Karpas-422 (cell line): ENCODE measurements around the gene CDR2L. TPM values are rescaled to one million over a fixed set of nuclear protein-coding genes. Genes with fewer than 3 reads are reported as not detected.
A peak's percentile ranks its signal among the peaks of the same experiment; 100 is the strongest.
"Not testable (repeated sequence)": the region's sequence is repeated elsewhere in the genome, so short reads cannot be mapped to it uniquely, and the experiment has no call there.

Source experiments
- DNase-seq: peaks from one replicate; pipeline ENCODE4 v3.0.0-alpha.2; 2015
- H2AFZ ChIP-seq: fragments of 200-600 bp; sonication (generic); 2 replicates; pipeline ENCODE4 v1.6.1; 2014; ENCODE audit warnings: antibody characterized with exemption, low read length, mixed read lengths
- H3K27ac ChIP-seq: fragments of 200-600 bp; sonication (generic); 2 replicates; pipeline ENCODE4 v1.5.1; 2014; ENCODE audit warnings: mild to moderate bottlenecking, low read length, moderate library complexity
- H3K27me3 ChIP-seq: fragments of 200-600 bp; sonication (generic); 2 replicates; pipeline ENCODE4 v1.6.1; 2014; ENCODE audit warnings: low read length, mixed read lengths
- H3K36me3 ChIP-seq: fragments of 200-600 bp; sonication (generic); 2 replicates; pipeline ENCODE4 v1.6.1; 2014; ENCODE audit warnings: low read length, mixed read lengths; ENCODE audit not compliant: insufficient read depth
- H3K4me1 ChIP-seq: fragments of 200-600 bp; sonication (generic); 2 replicates; pipeline ENCODE4 v1.6.1; 2014; ENCODE audit warnings: mild to moderate bottlenecking, low read length, mixed read lengths
- H3K4me2 ChIP-seq: fragments of 200-600 bp; sonication (generic); 2 replicates; pipeline ENCODE4 v1.6.1; 2014; ENCODE audit warnings: low read length, low read depth, mild to moderate bottlenecking; ENCODE audit not compliant: poor library complexity, severe bottlenecking
- H3K4me3 ChIP-seq: fragments of 200-600 bp; sonication (generic); 2 replicates; pipeline ENCODE4 v1.5.1; 2014; ENCODE audit warnings: mild to moderate bottlenecking, antibody characterized with exemption, low read length, mixed read lengths
- H3K79me2 ChIP-seq: fragments of 200-600 bp; sonication (generic); 2 replicates; pipeline ENCODE4 v1.6.1; 2014; ENCODE audit warnings: mild to moderate bottlenecking, low read length, mixed read lengths
- H3K9ac ChIP-seq: fragments of 200-600 bp; sonication (generic); 2 replicates; pipeline ENCODE4 v1.6.0; 2014; ENCODE audit warnings: low read length
- H3K9me2 ChIP-seq: fragments of 200-600 bp; sonication (generic), shearing (Covaris generic); replicated peaks from 2 replicates; pipeline ENCODE4 v1.6.0; 2014; ENCODE audit warnings: mild to moderate bottlenecking, low read length, moderate library complexity; ENCODE audit not compliant: insufficient read depth
- H3K9me3 ChIP-seq: fragments of 300-700, 200-600 bp; sonication (generic); 2 replicates; pipeline ENCODE4 v1.6.1; 2014; ENCODE audit warnings: low read length, mixed read lengths
- H4K20me1 ChIP-seq: fragments of 200-600 bp; sonication (generic); 2 replicates; pipeline ENCODE4 v1.6.1; 2014; ENCODE audit warnings: mild to moderate bottlenecking, antibody characterized with exemption, low read length, low read depth; ENCODE audit not compliant: insufficient read depth
- total RNA-seq: library from RNA; depleted of rRNA; stranded (reverse); fragments of >200 nt; shearing (Covaris generic); gene quantifications from 2 replicates; pipeline ENCODE4 v1.2.3, GENCODE V29; 2014; ENCODE audit warnings: low replicate concordance

The CDR2L gene
- total RNA-seq, 1 experiment from 2014 or later, result not detected

GRCh38 chr17:75013092-75013559 is 25.7 kb downstream of the CDR2L start:
- Histone ChIP-seq H3K9me3 (no peaks in the 10 kb centered on the region), H3K9me2 (no peaks in the 10 kb centered on the region), H3K4me2 (peak overlapping the region; percentile 82), H2AFZ (no peak overlapping the region), H3K79me2 (peaks cover 25% of the 10 kb centered on the region), H4K20me1 (no peaks in the 10 kb centered on the region), H3K4me3 (peak overlapping the region; percentile 76), H3K9ac (peak overlapping the region; percentile 78), H3K27ac (peak overlapping the region; percentile 69), H3K36me3 (0 out of 2 replicates have a peak, but pooled peaks cover 5% of the 10 kb centered on the region), H3K4me1 (peaks cover 18% of the 10 kb centered on the region), H3K27me3 (no peaks in the 10 kb centered on the region)
- no peak for DNase-seq

- no peak overlapping the region for H3K4me3 ChIP-seq
- H3K4me2 ChIP-seq, result no peak overlapping the region
- no peak overlapping the region for H3K9ac ChIP-seq
- 0 out of 2 replicates have a peak, but pooled peaks cover 5% of the 10 kb centered on the region for H3K36me3 ChIP-seq
- no peaks in the 10 kb centered on the region for H3K9me2 ChIP-seq
- H3K9me3 ChIP-seq, result no peaks in the 10 kb centered on the region
- H3K27ac ChIP-seq, result no peak overlapping the region
- H3K27me3 ChIP-seq, result no peaks in the 10 kb centered on the region
- H4K20me1 ChIP-seq, result no peaks in the 10 kb centered on the region
- DNase-seq, result no peak
- H3K79me2 ChIP-seq, result peaks cover 14% of the 10 kb centered on the region
- H3K4me1 ChIP-seq, result 0 out of 2 replicates have a peak, but pooled peaks cover 2% of the 10 kb centered on the region
- H2AFZ ChIP-seq, result no peak overlapping the region
These were observed 31.7 kb downstream of the CDR2L start for GRCh38 chr17:75019146-75019545.

GRCh38 chr17:75019710-75020109 is 32.3 kb downstream of the CDR2L start:
- peaks cover 2% of the 10 kb centered on the region for H3K9me3 ChIP-seq
- peaks cover 10% of the 10 kb centered on the region; the same call in 1 of the 2 replicates for H3K36me3 ChIP-seq
- H4K20me1 ChIP-seq, result no peaks in the 10 kb centered on the region
- no peak overlapping the region for H3K9ac ChIP-seq
- no peak overlapping the region for H2AFZ ChIP-seq
- H3K4me3 ChIP-seq, result no peak overlapping the region
- no peak for DNase-seq
- no peaks in the 10 kb centered on the region for H3K4me1 ChIP-seq
- H3K4me2 ChIP-seq, result no peak overlapping the region
- no peaks in the 10 kb centered on the region for H3K27me3 ChIP-seq
- no peak overlapping the region for H3K27ac ChIP-seq
- H3K9me2 ChIP-seq, result no peaks in the 10 kb centered on the region
- peaks cover 9% of the 10 kb centered on the region for H3K79me2 ChIP-seq

- H3K4me2 ChIP-seq, result no peak overlapping the region
- H3K79me2 ChIP-seq, result peaks cover under 1% of the 10 kb centered on the region; the same call in 1 of the 2 replicates
- no peak overlapping the region for H3K4me3 ChIP-seq
- H4K20me1 ChIP-seq, result no peaks in the 10 kb centered on the region
- H3K36me3 ChIP-seq, result peaks cover 11% of the 10 kb centered on the region; the same call in 1 of the 2 replicates
- no peak overlapping the region for H2AFZ ChIP-seq
- no peak overlapping the region for H3K27ac ChIP-seq
- H3K9me3 ChIP-seq, result peaks cover 5% of the 10 kb centered on the region
- H3K9me2 ChIP-seq, result no peaks in the 10 kb centered on the region
- H3K9ac ChIP-seq, result no peak overlapping the region
- no peaks in the 10 kb centered on the region for H3K4me1 ChIP-seq
- no peak for DNase-seq
- no peaks in the 10 kb centered on the region for H3K27me3 ChIP-seq
These were observed 33.1 kb downstream of the CDR2L start for GRCh38 chr17:75020331-75021110.

- no peaks in the 10 kb centered on the region for H3K27me3 ChIP-seq
- no peak overlapping the region for H2AFZ ChIP-seq
- peaks cover 9% of the 10 kb centered on the region; the same call in 1 of the 2 replicates for H3K36me3 ChIP-seq
- DNase-seq, result no peak
- H3K9ac ChIP-seq, result no peak overlapping the region
- no peak overlapping the region for H3K27ac ChIP-seq
- no peak overlapping the region for H3K4me2 ChIP-seq
- H3K9me2 ChIP-seq, result no peaks in the 10 kb centered on the region
- H3K79me2 ChIP-seq, result no peaks in the 10 kb centered on the region
- H4K20me1 ChIP-seq, result no peaks in the 10 kb centered on the region
- no peaks in the 10 kb centered on the region for H3K4me1 ChIP-seq
- H3K4me3 ChIP-seq, result no peak overlapping the region
- peaks cover 5% of the 10 kb centered on the region for H3K9me3 ChIP-seq
These were observed 37.4 kb downstream of the CDR2L start for GRCh38 chr17:75024686-75025397.

- not testable (repeated sequence) for H3K4me3 ChIP-seq, H3K4me2 ChIP-seq, H3K36me3 ChIP-seq, H2AFZ ChIP-seq, H3K79me2 ChIP-seq, H3K9ac ChIP-seq, DNase-seq, H3K27ac ChIP-seq, H3K4me1 ChIP-seq, H3K9me2 ChIP-seq, H3K27me3 ChIP-seq, H4K20me1 ChIP-seq
- H3K9me3 ChIP-seq, result peaks cover 10% of the 10 kb centered on the region
These were observed 37.9 kb downstream of the CDR2L start for GRCh38 chr17:75025398-75025734.

- H3K4me1 ChIP-seq, H3K27ac ChIP-seq, H3K9ac ChIP-seq, H3K4me3 ChIP-seq, H3K4me2 ChIP-seq, H2AFZ ChIP-seq, H3K9me2 ChIP-seq, DNase-seq, H3K36me3 ChIP-seq, H3K79me2 ChIP-seq, H4K20me1 ChIP-seq, H3K27me3 ChIP-seq: not testable (repeated sequence)
- peaks cover 11% of the 10 kb centered on the region for H3K9me3 ChIP-seq
These were observed 39.2 kb downstream of the CDR2L start for GRCh38 chr17:75026650-75027049.

- peaks cover 31% of the 10 kb centered on the region for H3K4me1 ChIP-seq
- H3K9me2 ChIP-seq, result no peaks in the 10 kb centered on the region
- no peak overlapping the region for H2AFZ ChIP-seq
- no peak for DNase-seq
- no peak overlapping the region for H3K4me3 ChIP-seq
- H3K9ac ChIP-seq, result no peak overlapping the region
- H3K79me2 ChIP-seq, result no peaks in the 10 kb centered on the region
- no peak overlapping the region for H3K4me2 ChIP-seq
- H3K36me3 ChIP-seq, result no peaks in the 10 kb centered on the region
- H3K9me3 ChIP-seq, result peaks cover 6% of the 10 kb centered on the region
- H3K27ac ChIP-seq, result no peak overlapping the region
- no peaks in the 10 kb centered on the region for H3K27me3 ChIP-seq
- H4K20me1 ChIP-seq, result no peaks in the 10 kb centered on the region
These were observed 42.7 kb downstream of the CDR2L start for GRCh38 chr17:75030161-75030560.
